GM21390 (cell line): Measurements from ENCODE around the gene ALK.

ENCODE experiments used
- ATAC-seq: cut with Tn5 transposase; IDR thresholded peaks from one replicate; pipeline ENCODE4 v1.9.1; 2021; ENCODE audit not compliant: unreplicated experiment

The ALK gene

DNA sequence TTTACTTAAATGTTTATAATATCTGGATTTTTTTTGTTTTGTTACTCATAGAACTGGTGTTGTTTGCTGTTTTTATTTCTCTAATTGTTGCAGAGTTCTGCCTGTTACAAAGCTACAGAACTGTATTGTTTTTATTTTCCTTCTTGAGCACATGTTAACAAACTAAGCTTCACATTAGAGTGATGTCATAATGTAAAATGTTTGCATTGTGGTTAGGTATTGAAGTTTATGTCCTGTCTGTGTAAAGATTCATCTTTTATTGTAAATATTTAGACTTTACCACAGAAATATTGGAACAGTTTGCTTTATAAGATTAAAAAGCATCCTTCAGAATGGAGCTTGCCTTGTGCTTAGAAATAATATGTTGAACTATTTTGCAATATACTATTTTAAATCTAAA, 738.5 kb downstream of the ALK start:
- no peak for ATAC-seq

DNA sequence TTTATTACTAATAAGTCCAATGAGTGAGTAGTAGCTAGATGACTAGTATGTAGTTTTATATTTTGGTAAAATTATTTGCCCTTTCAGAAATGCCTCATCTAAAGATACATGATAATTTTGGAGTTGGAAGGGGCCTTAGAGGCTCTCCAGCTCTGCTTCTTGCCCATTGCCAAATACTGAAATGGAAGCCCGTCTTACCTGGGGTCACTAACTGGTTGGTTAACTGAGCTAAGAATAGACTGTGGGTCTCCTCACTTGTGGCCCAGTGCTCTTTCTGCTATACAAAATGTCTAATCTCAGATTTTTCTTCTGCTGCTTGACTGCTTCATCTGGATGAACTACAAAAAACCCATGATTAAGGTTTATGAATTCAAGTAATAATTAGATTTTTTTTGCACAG, 739.1 kb downstream of the ALK start:
- ATAC-seq: no peak

DNA sequence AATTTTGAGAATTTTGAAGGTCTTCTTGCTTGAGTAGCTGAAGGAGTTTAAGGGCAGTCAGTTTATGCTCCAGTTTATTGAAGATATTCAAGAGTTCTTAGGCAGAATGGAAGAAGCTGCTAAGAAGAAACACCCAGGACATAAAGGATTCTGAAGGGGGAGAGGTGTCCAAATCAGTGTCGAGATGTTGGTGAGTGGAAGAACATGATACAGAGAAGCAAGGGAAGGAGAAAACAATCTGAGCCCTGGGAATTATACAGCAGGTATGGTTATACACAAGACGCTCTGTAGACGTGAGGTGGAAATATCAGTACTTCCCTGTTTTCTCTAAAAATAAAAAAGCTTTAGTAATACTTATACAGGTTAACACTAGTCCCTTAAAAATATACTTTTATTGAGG, 746.0 kb downstream of the ALK start:
- ATAC-seq: no peak

DNA sequence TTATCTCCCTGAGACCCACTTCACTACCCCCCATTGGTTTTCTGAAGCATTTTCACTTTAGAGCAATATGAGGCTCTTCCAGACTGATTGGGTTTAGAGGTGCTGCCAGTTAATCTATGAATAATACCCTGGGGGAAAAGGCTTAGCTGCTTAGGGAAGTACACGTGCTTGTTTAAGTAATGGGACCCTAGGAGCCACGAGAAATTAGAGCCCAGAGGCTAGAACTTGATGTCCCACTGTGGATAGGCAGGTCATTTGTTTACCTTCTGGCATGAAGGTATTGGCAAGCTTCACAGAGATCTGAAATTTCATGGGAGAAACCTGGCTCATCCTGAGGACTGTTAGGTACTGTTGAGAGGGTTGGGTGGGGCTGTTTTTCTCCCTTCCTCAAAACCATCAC, 746.4 kb downstream of the ALK start:
- ATAC-seq: no peak

DNA sequence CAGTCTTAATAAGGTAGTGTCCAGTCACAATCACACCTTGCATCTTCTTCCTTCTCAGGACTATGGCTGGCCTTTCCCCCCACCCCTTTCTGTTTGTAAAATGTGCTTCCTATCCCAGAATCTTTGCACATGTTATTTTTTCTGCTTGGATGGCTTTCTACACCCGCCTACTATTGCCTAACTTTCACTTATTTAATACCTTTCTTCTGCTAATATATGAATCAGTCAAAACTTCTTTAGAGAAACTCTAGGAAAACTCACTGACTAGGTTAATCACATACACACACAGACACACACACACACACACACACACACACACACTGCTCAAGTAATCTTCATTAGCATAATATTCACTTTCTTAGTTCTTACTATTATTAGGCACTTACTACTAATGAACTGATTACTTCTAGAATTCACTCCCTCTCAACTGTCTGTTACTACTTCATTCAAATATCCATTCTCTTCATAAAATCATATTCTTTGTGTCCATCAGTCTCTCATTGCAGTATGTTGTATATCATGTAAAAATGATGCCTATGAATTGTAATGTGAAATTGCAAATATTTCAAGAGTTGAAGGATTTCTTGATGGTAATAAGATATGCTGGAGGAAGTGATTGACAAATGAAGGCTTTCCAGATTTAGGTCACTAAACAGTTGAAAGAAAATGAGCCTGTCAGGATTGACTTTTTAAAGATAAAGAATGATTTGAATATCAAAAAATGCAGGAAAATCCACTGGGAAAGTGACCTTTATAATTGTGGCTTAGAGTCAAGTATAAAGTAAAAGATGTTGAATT, 754.9 kb downstream of the ALK start:
- no peak for ATAC-seq

DNA sequence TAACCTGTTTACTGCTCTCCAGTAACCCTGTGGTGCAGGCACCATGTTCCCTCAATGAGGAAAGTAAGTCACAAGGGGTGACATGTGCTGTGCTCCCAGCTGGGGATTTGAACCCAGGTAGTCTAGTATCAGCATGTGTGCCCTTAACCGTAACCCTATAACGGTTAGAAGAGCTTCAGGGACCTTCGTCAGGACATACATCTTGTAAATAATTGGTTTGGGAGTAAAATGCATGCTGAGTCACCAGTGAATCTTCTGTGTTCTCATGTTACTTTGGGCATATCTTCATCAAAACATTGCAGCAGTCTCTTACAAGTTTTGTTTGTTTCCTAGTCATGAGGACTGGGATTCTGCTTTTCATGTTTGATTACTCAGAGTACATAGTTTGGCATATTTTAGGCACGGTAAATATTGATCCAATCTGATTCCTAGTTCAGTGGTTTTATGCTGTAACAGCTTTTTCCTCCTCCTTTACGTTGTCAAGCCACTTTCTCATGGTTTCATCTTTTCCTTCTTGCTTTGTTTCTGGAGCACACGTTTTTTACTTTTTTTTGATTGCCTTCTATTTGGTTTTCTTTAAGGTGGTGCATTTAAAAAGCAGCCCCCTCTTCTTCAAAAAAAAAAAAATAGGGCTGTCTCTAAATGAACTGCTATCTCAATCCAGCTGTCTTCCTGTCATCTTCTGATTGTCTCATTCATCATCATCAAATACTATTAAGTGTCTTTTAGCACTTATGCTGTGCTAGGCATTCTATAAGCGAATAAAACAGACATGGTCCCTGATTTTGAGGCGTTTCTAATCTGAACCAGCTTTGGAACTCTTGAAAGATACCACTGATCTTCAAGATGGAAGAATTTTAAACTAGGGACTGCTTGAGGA, 755.8 kb downstream of the ALK start:
- no peak for ATAC-seq

DNA sequence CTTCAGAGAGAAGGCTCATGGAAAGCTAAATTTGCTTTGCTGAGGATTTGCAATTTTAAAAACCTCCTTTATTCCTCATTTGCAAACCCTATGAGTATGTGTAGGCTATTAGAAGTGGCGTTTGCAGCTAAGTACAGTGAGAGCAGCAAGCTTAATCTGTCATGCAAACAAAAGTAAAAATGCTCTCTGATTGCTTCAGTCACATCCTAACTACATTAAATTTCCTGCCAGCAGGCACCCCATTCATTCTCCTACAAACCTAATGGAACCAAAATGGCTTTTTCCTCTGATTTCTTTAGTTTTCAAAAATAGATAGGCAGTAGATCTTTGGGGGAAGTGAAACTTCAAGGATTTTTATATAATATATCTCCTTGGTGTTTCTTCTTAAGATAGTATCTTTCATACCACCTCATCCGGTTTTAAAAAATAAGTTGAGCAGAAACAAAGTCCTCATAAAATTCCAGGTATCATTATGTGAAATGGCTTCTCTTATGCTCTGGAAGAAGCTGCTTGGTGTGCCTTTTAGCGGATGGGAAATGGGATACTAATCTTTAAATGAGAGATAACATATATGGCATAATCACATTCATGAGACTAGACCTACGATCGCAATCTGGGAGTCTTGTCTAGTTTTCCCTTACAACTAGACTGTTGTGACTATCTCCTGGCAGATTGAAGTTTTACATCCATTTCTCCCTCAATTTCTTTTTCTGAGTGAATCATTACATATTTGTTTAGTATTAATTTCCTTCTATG, 757.1 kb downstream of the ALK start:
- no peak for ATAC-seq

DNA sequence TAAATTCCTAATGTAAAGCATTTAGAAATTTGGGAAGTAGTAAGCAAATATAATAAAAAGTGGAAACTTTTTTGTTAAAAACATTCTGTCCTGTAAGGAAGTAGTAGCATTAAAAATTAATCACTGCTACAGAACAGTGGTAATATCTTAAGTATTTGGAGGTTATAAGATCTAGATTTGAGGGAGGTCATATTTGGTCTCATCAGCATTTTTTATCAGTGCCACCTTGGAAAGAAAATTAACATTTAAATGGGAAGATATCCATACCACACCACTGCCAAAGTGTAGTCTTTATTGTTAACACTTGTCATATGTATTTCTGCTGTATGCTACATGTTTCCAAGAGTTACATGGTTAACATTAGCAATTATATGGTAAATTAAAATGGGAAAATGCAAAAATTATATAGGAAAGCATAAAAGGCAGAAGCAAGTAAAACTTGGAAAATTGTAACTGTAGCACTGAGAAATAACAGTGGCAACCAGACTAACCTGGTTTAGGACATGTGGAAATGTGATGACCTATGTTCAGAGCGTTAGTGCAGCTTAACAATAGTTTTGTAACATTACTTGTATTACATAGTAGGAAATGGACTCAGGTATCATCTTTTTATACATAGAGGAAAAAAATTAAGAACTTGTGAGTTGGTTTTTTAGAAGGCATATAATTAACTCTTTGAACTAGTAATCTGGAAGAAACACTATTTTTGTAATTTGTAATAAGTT, 759.0 kb downstream of the ALK start:
- ATAC-seq: no peak

DNA sequence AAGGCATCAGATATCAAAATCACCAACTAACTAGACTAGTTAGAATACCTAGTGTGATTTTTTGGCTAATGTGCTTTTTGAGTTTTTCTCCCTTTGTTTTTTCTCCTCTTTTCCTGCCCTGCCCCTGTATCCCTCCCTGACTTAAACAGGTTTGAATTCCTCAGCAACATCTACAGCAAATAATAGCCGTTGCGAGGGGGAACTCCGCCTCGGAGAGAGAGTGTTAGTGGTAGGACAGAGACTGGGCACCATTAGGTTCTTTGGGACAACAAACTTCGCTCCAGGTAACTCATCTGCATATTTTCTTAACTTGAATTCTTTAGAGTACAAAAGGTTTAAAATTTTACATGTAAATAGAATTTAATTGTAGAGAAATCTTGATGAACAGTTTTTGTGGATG, 761.2 kb downstream of the ALK start:
- ATAC-seq: no peak

DNA sequence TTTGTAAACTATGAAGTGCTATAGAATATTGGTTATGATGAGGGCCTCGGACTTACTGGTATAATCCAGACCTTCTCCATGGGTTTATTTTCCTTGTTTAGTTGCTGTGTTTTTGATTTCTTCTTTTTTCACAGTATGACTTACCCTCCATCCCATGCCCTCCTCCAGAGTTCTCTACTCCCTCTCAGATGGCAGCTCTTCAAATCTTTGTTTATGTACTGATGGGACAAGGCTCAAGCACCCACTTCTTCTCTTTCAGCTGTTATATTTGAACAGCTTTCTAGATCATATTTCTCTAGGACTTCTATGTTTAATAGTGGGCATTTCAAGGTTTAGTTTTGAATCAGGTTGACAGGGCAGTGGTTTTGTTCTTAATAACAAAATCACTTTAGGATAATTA, 762.3 kb downstream of the ALK start:
- ATAC-seq: no peak

DNA sequence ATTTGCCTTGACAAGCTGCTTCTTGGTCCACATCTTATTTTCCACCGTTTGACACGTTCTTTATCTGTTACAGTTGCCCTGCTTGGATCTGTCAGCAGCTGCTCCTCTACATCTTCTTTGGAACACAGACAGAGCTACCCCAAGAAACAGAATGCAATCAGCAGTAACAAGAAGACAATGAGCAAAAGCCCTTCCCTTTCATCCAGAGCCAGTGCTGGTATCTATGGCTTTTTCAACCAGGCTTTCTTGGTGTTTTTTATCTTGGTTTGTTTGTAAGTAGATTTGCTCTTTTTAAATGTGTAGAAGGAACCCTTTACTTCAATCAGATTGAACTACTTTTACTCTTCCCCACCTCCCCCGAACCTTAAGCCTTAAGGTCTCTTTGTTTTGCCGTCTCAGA, 764.3 kb downstream of the ALK start:
- no peak for ATAC-seq

DNA sequence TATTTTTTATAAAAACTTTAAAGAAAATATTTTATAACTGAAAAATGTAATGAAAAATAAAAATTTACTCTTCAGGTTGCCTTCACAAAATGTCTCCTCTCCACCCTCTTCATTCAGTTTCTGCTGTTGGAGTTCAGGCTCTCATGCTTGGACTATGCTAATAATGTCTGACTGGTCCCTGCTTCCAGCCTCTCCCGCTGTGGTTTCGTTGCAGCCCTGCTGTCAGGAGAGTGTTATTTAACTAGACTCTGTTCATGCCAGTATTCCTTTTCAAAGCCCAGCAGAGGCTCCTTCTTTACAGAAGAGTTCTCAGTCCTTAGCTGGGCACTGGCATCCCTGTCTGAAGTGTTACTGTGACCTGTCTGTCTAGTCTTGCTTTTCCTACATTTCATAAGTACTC, 765.8 kb downstream of the ALK start:
- no peak for ATAC-seq

DNA sequence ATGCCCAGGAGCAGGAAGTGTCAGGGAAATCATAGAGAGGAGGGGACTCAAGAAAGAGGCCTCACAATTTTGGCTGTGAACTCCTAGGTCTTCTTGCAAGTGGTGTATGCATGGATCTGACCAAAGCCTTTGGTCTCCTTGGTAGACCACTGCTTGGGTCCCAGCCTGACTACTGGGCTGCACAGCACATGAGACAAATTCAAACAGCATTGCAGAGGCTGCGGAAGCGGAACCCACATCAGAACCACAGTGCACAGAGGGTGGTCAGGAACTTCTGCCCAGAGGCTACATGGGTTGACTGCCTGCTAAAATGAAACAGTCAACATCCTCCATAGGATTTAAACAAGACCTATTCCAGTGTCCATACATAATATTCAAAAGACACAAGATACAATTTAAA, 766.8 kb downstream of the ALK start:
- no peak for ATAC-seq

DNA sequence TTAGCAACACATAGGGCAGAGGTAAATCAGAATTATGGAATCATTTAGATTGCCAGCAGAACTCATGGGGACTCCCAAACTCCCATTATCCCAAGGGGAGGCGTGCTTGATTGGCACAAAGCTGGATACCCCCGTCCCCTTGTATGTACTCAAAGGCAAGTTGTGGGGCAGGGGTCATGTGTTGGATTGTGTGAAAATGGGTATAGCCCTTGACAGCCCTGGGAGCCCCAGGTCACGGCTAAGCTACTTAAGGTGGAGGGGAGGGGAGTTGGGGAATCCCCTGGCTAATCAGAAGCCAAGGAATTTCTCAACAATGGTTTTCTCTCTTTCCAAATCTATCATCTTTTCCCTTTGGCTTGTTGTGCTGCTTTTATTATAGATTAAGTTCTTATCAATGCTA, 773.4 kb downstream of the ALK start:
- ATAC-seq: no peak

DNA sequence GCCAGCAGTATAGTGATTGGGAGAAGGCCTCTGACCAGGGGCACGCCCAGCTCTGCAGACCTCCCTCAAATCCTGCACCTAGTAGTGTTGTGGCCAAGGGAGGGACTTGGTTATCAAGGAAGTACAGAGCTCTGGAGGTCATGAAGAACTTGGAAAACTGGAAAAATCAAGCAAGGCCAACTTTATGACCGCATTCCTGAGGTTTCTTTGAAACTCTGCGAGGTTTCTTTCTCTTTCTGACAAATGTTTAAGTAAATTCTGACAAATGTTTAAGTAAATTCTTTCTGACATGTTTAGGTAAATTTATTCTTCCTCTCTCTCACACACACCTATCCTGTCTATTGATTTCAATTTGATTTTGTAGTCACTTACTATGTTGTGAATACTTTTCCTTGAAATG, 775.2 kb downstream of the ALK start:
- no peak for ATAC-seq

DNA sequence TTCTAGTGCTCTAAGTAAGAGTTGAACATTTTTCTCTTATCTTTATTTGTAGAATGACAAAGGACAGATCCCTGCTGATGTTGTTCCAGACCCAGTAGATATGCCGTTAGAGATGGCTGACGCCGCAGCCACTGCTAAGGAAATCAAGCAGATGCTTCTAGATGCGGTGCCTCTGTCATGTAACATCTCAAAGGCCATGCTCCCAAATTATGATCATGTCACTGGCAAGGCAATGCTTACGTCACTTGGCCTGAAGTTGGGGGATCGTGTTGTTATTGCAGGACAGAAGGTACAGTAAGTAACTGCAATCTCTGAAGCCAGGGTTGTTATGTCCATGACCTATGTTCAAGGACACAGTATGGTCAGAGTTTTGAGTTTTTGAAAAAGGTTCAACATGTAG, 777.7 kb downstream of the ALK start:
- ATAC-seq: no peak
